Measurements from ENCODE around the gene RBPJ. TPM values are rescaled to one million over a fixed set of nuclear protein-coding genes. Genes with fewer than 3 reads are reported as not detected.

RBPJ gene
- total and polyA plus RNA-seq, 2 donors (not counting 1 experiment from before 2014, with no cell fraction given), result 144 to 253 TPM

- no peaks in the 10 kb centered on the region for H3K9me3 ChIP-seq (ENCODE audit: control insufficient read depth, insufficient read depth, low read depth, low read length)
- no peaks in the 10 kb centered on the region for H4K20me1 ChIP-seq (ENCODE audit: control insufficient read depth, extremely low read depth, insufficient read depth, low read length)
- no peaks in the 10 kb centered on the region for H3K4me1 ChIP-seq (ENCODE audit: control insufficient read depth, extremely low read depth, insufficient read depth, low read length)
- no peaks in the 10 kb centered on the region for H3K36me3 ChIP-seq (ENCODE audit: control insufficient read depth, insufficient read depth, low read length)
- no peak overlapping the region for H3K4me2 ChIP-seq (ENCODE audit: extremely low read depth, insufficient read depth, low read length)
- no peak overlapping the region for H3K27ac ChIP-seq (ENCODE audit: insufficient read depth, low read length)
- H3K4me3 ChIP-seq (replicated peaks in 1 of 4; ENCODE audit: control extremely low read depth in 1 of 4, insufficient read depth in 1 of 4, low read depth in 3 of 4, low read length in 4 of 4), result no peak overlapping the region
- TF ChIP-seq EZH2 (IDR thresholded peaks at IDR 0.05; ENCODE audit: low read length, missing control alignments), result no peak
- TF ChIP-seq CTCF (conservative IDR thresholded peaks at IDR 0.05 in 1 of 2, IDR thresholded peaks at IDR 0.05 in 1 of 2; ENCODE audit: low read depth in 1 of 2, low read length in 2 of 2), result no peak
- H3K27me3 ChIP-seq (ENCODE audit: control insufficient read depth, insufficient read depth, low read length), result no peaks in the 10 kb centered on the region
- no peak for DNase-seq (ENCODE audit: low read depth in 2 of 2)
- no peak overlapping the region for H3K9ac ChIP-seq (ENCODE audit: insufficient read depth, low read length)
- no peaks in the 10 kb centered on the region for H3K79me2 ChIP-seq (ENCODE audit: control insufficient read depth, insufficient read depth, low read length)
- H2AFZ ChIP-seq (ENCODE audit: low read length), result no peak overlapping the region
These were observed 146.9 kb downstream of the RBPJ start for GRCh38 chr4:26467724-26468123.

- Histone ChIP-seq H3K9me3 (ENCODE audit: control insufficient read depth, insufficient read depth, low read depth, low read length) (no peaks in the 10 kb centered on the region), H3K4me3 (replicated peaks in 1 of 4; ENCODE audit: control extremely low read depth in 1 of 4, insufficient read depth in 1 of 4, low read depth in 3 of 4, low read length in 4 of 4) (no peak overlapping the region), H2AFZ (ENCODE audit: low read length) (no peak overlapping the region), H3K4me2 (ENCODE audit: extremely low read depth, insufficient read depth, low read length) (no peak overlapping the region), H3K9ac (ENCODE audit: insufficient read depth, low read length) (no peak overlapping the region), H4K20me1 (ENCODE audit: control insufficient read depth, extremely low read depth, insufficient read depth, low read length) (no peaks in the 10 kb centered on the region), H3K79me2 (ENCODE audit: control insufficient read depth, insufficient read depth, low read length) (no peaks in the 10 kb centered on the region), H3K27ac (ENCODE audit: insufficient read depth, low read length) (no peak overlapping the region), H3K27me3 (ENCODE audit: control insufficient read depth, insufficient read depth, low read length) (no peaks in the 10 kb centered on the region), H3K36me3 (ENCODE audit: control insufficient read depth, insufficient read depth, low read length) (no peaks in the 10 kb centered on the region), H3K4me1 (ENCODE audit: control insufficient read depth, extremely low read depth, insufficient read depth, low read length) (no peaks in the 10 kb centered on the region)
- TF ChIP-seq EZH2 (IDR thresholded peaks at IDR 0.05; ENCODE audit: low read length, missing control alignments) (no peak), CTCF (conservative IDR thresholded peaks at IDR 0.05 in 1 of 2, IDR thresholded peaks at IDR 0.05 in 1 of 2; ENCODE audit: low read depth in 1 of 2, low read length in 2 of 2) (no peak)
- DNase-seq (ENCODE audit: low read depth in 2 of 2), result no peak
These were observed 147.6 kb downstream of the RBPJ start for GRCh38 chr4:26468283-26468949.

GRCh38 chr4:26468977-26469376 lies 148.2 kb downstream of the RBPJ start:
- H3K4me3 ChIP-seq (replicated peaks in 1 of 4; ENCODE audit: control extremely low read depth in 1 of 4, insufficient read depth in 1 of 4, low read depth in 3 of 4, low read length in 4 of 4), result no peak overlapping the region
- TF ChIP-seq EZH2 (IDR thresholded peaks at IDR 0.05; ENCODE audit: low read length, missing control alignments) (no peak), CTCF (conservative IDR thresholded peaks at IDR 0.05 in 1 of 2, IDR thresholded peaks at IDR 0.05 in 1 of 2; ENCODE audit: low read depth in 1 of 2, low read length in 2 of 2) (no peak)
- no peaks in the 10 kb centered on the region for H4K20me1 ChIP-seq (ENCODE audit: control insufficient read depth, extremely low read depth, insufficient read depth, low read length)
- H2AFZ ChIP-seq (ENCODE audit: low read length), result no peak overlapping the region
- H3K4me1 ChIP-seq (ENCODE audit: control insufficient read depth, extremely low read depth, insufficient read depth, low read length), result no peaks in the 10 kb centered on the region
- no peaks in the 10 kb centered on the region for H3K79me2 ChIP-seq (ENCODE audit: control insufficient read depth, insufficient read depth, low read length)
- no peak overlapping the region for H3K27ac ChIP-seq (ENCODE audit: insufficient read depth, low read length)
- H3K4me2 ChIP-seq (ENCODE audit: extremely low read depth, insufficient read depth, low read length), result no peak overlapping the region
- no peak overlapping the region for H3K9ac ChIP-seq (ENCODE audit: insufficient read depth, low read length)
- H3K36me3 ChIP-seq (ENCODE audit: control insufficient read depth, insufficient read depth, low read length), result no peaks in the 10 kb centered on the region
- H3K27me3 ChIP-seq (ENCODE audit: control insufficient read depth, insufficient read depth, low read length), result no peaks in the 10 kb centered on the region
- H3K9me3 ChIP-seq (ENCODE audit: control insufficient read depth, insufficient read depth, low read depth, low read length), result no peaks in the 10 kb centered on the region
- no peak for DNase-seq (ENCODE audit: low read depth in 2 of 2)
